Upper lobe of left lung (tissue), 4 donors: Measurements from ENCODE around the gene F8A3.

Source experiments
- CTCF ChIP-seq, 6 experiments: fragments of 450-650 bp in 4 of 6; fragments of 200-600 bp in 2 of 6; sonication (generic) in 2 of 6; IDR thresholded peaks; one replicate each; pipeline ENCODE4 v1.5.1; 2016 to 2019; ENCODE audit warnings: antibody characterized with exemption in 6 of 6
- POLR2AphosphoS5 ChIP-seq, 2 donors: sonication (generic); formaldehyde crosslinking; IDR thresholded peaks; one replicate each; pipeline ENCODE4 v1.5.1; 2017; ENCODE audit warnings: antibody characterized with exemption in 2 of 2

- no peak for TF ChIP-seq CTCF (IDR thresholded peaks at IDR 0.05)
- no peak for TF ChIP-seq POLR2AphosphoS5 (IDR thresholded peaks at IDR 0.05)
Observed at GRCh38 chrX:155417769-155418168, 40.7 kb downstream of the F8A3 start.
